Measurements from ENCODE around the gene SETD5.

- TF ChIP-seq YY1 (IDR thresholded peaks at IDR 0.05; ENCODE audit: low read depth) (no peak), ZBTB7A (IDR thresholded peaks at IDR 0.05; ENCODE audit: low read depth) (no peak; the same call in 1 of the 2 replicates), FOXM1 (IDR thresholded peaks at IDR 0.05; ENCODE audit: borderline replicate concordance, low read depth) (no peak), EP300 (IDR thresholded peaks at IDR 0.05; ENCODE audit: borderline replicate concordance) (no peak; the same call in 1 of the 2 replicates), TCF12 (IDR thresholded peaks at IDR 0.05; ENCODE audit: low read depth) (peak; percentile 51; the same call in 1 of the 2 replicates), MAX (IDR thresholded peaks at IDR 0.05) (no peak)
Observed at GRCh38 chr3:9396301-9396631, 1.1 kb upstream of the SETD5 start.
